IPS-15b (cell line): ENCODE data around the gene CAMK2A.

ENCODE experiments used
- H3K27me3 ChIP-seq: one replicate; pipeline ENCODE4 v1.6.1; 2013; ENCODE audit warnings: low read length; ENCODE audit not compliant: control insufficient read depth, insufficient read depth
- H3K36me3 ChIP-seq: one replicate; pipeline ENCODE4 v1.6.1; 2013; ENCODE audit warnings: low read length; ENCODE audit not compliant: control insufficient read depth, insufficient read depth
- H3K4me1 ChIP-seq: one replicate; pipeline ENCODE4 v1.6.1; 2013; ENCODE audit warnings: mild to moderate bottlenecking, low read length; ENCODE audit not compliant: control insufficient read depth, insufficient read depth
- H3K4me3 ChIP-seq: one replicate; pipeline ENCODE4 v1.5.1; 2013; ENCODE audit warnings: low read depth, low read length
- H3K9ac ChIP-seq: one replicate; pipeline ENCODE4 v1.6.1; 2013; ENCODE audit warnings: low read depth, mild to moderate bottlenecking, low read length
- H3K9me3 ChIP-seq: one replicate; pipeline ENCODE4 v1.6.1; 2013; ENCODE audit warnings: mild to moderate bottlenecking, low read length; ENCODE audit not compliant: control insufficient read depth, insufficient read depth

CAMK2A gene

DNA sequence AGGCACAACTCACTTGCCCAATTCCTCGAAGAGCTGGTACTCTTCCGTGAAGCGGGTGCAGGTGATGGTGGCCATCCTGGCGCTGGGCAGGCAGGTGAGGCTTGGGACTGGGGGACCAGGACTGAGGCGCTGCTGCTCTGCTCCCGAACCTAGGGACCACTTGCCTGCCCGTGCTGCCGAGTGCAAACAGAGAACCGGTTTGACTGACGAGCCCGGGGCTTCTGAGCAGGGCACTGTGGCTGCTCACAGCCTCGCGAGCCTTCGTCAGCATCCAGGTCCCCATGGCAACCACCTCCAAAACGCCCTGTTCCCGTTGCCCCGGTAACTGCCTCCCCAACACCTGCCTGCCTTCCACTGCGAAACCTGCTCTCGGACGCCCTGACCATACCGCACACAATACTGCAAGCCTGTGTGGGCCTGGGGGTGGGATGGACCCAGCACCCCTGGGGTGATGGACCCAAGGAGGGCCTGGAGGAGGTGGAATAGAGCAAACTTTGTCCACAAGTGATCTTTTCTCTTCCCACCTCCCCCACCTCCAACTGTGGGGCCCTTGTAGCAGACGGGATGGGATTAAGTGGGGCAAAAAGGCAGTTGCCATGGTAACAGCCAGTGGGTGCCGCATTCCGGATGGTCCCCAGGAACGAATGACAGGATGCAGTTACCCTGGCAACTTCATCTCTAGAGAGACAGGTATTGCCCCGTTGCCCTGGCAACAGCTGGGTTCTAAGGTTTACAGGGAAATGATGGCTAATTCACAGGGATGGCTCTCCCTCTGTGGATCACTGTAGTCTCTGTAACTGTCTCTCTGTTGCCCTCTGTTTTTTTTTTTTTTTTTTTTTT lies at the start of gene CAMK2A:
Gene CAMK2A, minus strand, starts transcription at position 223 of the 840 bp plus-strand sequence. Its CDS starts 148 bp downstream, at position 75.
- no peak within 1 kb of the TSS for H3K4me3 ChIP-seq

GRCh38 chr5:150339165-150339564 lies 49.6 kb upstream of the CAMK2A start:
- H3K4me3 ChIP-seq: no peak overlapping the region
- H3K27me3 ChIP-seq: no peaks in the 10 kb centered on the region
- H3K4me1 ChIP-seq: no peaks in the 10 kb centered on the region
- H3K9me3 ChIP-seq: no peaks in the 10 kb centered on the region
- no peak overlapping the region for H3K9ac ChIP-seq
- no peaks in the 10 kb centered on the region for H3K36me3 ChIP-seq

More for the DNA sequence above, at the start of gene CAMK2A:
- no peaks in the 10 kb centered on the region for H3K36me3 ChIP-seq
- no peaks in the 10 kb centered on the region for H3K27me3 ChIP-seq
- H3K9me3 ChIP-seq: no peaks in the 10 kb centered on the region
- H3K4me1 ChIP-seq: no peaks in the 10 kb centered on the region
- no peak within 1 kb of the TSS for H3K9ac ChIP-seq

GRCh38 chr5:150338546-150338945 lies 49.0 kb upstream of the CAMK2A start:
- no peak overlapping the region for H3K9ac ChIP-seq

DNA sequence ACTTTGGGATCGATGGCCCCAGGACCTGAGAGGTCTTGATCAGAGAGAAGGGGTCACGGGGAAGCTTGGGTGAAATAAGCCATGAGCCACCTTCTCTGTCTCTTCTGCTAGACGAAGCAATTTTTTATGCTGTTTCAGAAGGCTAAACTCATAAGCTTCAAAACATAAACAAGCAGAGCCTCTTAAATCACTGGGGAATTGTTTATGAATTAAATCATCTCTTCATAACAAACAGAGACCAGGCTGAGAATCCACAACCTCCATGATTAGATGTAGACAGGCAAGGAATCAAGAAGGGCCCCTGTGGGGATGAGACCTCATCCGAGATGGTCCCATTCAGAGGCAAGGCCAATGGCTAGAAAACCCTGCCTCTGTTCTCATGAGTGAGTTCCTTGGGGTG lies 46.2 kb upstream of the CAMK2A start:
- no peaks in the 10 kb centered on the region for H3K36me3 ChIP-seq
- no peaks in the 10 kb centered on the region for H3K27me3 ChIP-seq
- no peak overlapping the region for H3K4me3 ChIP-seq
- H3K9ac ChIP-seq: no peak overlapping the region
- H3K9me3 ChIP-seq: no peaks in the 10 kb centered on the region
- no peaks in the 10 kb centered on the region for H3K4me1 ChIP-seq

More at GRCh38 chr5:150338546-150338945, 49.0 kb upstream of the CAMK2A start:
- Histone ChIP-seq H3K4me3 (no peak overlapping the region), H3K27me3 (no peaks in the 10 kb centered on the region), H3K36me3 (no peaks in the 10 kb centered on the region), H3K9me3 (no peaks in the 10 kb centered on the region), H3K4me1 (no peaks in the 10 kb centered on the region)

DNA sequence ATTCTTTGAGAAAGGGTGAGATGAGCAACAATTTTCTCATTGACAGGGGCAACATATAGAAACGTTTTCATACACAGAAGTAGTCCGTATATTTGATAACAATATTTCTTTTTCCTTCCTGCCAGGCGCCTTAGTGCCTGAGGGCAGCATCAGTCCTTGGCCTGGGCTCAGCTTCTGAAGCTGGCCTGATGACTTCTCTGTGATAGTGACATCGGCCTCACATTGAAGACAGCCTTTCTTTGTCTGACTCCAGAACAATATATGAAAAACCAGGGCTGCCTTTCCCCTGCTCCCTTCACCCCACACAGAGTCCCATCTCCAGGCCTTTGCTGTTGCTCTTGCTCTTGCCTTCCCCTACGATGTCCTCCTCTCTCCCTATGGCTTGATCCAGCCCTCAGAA lies 43.8 kb upstream of the CAMK2A start:
- Histone ChIP-seq H3K36me3 (no peaks in the 10 kb centered on the region), H3K27me3 (no peaks in the 10 kb centered on the region), H3K4me1 (no peaks in the 10 kb centered on the region), H3K4me3 (no peak overlapping the region), H3K9ac (no peak overlapping the region), H3K9me3 (no peaks in the 10 kb centered on the region)

DNA sequence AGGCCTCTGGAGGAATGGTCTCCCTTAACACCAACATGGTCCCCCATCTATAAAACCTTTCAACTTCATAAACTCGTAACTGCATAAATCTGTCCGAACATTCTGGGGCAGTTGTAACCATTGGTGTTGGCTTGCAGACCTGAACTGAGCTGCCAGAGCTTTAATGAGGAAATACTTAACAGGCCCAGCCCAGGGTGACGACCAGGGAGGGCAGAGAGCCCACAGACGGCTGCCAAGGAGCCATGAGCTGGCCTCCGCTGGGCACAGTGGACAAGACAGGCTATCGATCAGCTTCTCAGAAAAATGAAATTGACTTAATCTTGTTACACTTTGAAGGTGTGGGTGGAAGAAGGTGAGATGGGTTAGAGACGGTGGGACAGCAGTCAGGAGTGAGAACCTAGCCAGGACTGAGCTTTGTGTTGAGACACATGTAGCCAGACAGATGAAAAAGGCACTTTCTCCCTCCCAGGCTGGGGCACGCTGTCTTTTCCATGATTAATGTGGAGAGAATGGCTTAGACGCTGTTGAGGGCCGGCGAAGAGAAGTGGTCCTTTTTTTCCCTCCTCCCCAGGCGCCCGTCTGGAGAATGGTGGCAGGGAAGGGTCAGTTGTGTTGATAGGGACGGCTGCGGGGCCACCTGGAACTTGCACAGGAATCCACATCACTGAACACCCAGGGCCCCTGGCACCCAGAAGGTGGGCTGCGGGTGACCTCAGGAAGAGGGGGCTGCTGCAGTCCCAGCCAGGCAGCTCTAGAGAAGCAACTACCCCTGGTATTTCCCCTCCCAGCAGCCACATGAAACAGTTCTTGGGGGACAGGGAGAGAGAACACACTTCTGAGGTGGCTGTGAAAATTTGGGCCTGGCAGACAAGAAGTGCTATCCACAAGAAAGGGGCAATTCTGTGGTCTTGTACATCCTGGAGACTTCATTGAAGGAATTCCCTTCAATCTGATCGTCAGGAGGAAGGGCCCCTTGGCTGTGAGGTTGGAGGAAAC lies 40.6 kb upstream of the CAMK2A start:
- Histone ChIP-seq H3K27me3 (no peaks in the 10 kb centered on the region), H3K9me3 (no peaks in the 10 kb centered on the region), H3K4me1 (peaks cover 3% of the 10 kb centered on the region), H3K4me3 (no peak overlapping the region), H3K36me3 (no peaks in the 10 kb centered on the region), H3K9ac (no peak overlapping the region)

- Histone ChIP-seq H3K36me3 (no peaks in the 10 kb centered on the region), H3K27me3 (no peaks in the 10 kb centered on the region), H3K9me3 (no peaks in the 10 kb centered on the region), H3K4me1 (peaks cover 3% of the 10 kb centered on the region), H3K4me3 (no peak overlapping the region), H3K9ac (no peak overlapping the region)
Observed at GRCh38 chr5:150329038-150329437, 39.5 kb upstream of the CAMK2A start.

DNA sequence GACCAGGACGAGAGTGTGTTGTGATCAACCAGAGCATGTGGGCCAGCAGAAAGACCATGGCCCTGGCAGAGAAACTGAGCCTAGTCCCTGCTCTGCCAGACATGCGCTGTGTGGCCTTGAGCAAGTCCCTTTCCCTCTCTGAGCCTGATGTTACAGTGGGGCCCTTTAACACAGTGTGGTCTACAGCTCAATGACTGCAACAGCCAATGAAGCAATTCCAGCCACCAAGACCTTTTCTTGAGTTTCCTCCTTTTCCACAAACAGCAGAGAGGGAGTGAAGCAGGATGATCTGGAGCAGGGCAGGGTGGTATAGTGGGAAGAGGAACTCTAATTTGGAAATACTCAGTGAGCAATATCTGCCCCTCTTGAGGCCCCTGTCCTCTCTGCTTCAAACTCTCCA lies 38.9 kb upstream of the CAMK2A start:
- no peaks in the 10 kb centered on the region for H3K27me3 ChIP-seq
- H3K9ac ChIP-seq: no peak overlapping the region
- H3K4me1 ChIP-seq: peaks cover 3% of the 10 kb centered on the region
- H3K9me3 ChIP-seq: no peaks in the 10 kb centered on the region
- no peaks in the 10 kb centered on the region for H3K36me3 ChIP-seq
- H3K4me3 ChIP-seq: no peak overlapping the region

DNA sequence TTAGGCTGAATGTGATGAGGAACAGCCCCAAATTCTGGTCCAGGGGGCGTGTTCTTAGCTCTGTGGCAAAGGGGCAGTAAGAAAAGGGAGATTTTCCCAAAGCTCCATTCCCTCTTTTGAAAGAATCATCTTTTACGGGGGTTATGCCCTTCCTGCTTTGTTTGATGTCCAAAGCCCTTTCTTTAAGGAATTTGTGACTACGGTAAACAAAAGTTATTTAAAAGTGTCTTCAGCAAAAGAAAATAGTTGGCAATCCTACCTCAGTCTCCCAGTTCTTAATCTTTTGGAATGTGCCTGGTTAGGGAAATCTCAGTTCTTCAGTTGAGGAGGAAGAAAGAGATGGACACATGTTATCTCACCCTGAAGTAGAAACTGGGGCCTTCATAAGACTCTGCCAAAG lies 37.6 kb upstream of the CAMK2A start:
- Histone ChIP-seq H3K36me3 (no peaks in the 10 kb centered on the region), H3K4me3 (no peak overlapping the region), H3K4me1 (peaks cover 3% of the 10 kb centered on the region), H3K9ac (no peak overlapping the region), H3K27me3 (no peaks in the 10 kb centered on the region), H3K9me3 (no peaks in the 10 kb centered on the region)

GRCh38 chr5:150326707-150327106 lies 37.1 kb upstream of the CAMK2A start:
- Histone ChIP-seq H3K4me3 (no peak overlapping the region), H3K9ac (no peak overlapping the region), H3K4me1 (peaks cover 3% of the 10 kb centered on the region), H3K9me3 (no peaks in the 10 kb centered on the region), H3K27me3 (no peaks in the 10 kb centered on the region), H3K36me3 (no peaks in the 10 kb centered on the region)

DNA sequence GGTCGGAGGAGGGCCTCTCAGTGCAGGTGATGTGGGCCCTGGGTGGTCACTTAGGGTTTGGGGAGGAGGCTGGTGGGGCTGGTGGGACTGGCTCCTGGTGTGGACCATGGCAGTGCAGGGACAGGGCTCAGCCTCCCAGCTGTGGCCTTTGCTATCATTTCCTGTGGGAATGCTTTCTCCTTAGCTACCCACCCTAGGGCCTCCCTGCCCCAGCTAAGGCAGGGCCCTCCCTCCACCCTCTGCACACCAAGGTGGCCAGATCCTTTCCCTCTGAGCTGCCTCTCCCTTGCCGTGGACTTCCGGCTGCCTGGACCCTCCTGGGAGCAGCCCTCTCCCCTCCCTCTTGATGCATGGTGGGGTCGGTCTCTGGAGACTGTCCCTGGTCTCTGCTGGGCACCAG lies 35.9 kb upstream of the CAMK2A start:
- H3K9me3 ChIP-seq: no peaks in the 10 kb centered on the region
- no peak overlapping the region for H3K4me3 ChIP-seq
- no peak overlapping the region for H3K9ac ChIP-seq
- no peaks in the 10 kb centered on the region for H3K27me3 ChIP-seq
- no peaks in the 10 kb centered on the region for H3K36me3 ChIP-seq
- H3K4me1 ChIP-seq: peaks cover 3% of the 10 kb centered on the region
